Measurements from ENCODE around the gene SMAD6.

The SMAD6 gene

DNA sequence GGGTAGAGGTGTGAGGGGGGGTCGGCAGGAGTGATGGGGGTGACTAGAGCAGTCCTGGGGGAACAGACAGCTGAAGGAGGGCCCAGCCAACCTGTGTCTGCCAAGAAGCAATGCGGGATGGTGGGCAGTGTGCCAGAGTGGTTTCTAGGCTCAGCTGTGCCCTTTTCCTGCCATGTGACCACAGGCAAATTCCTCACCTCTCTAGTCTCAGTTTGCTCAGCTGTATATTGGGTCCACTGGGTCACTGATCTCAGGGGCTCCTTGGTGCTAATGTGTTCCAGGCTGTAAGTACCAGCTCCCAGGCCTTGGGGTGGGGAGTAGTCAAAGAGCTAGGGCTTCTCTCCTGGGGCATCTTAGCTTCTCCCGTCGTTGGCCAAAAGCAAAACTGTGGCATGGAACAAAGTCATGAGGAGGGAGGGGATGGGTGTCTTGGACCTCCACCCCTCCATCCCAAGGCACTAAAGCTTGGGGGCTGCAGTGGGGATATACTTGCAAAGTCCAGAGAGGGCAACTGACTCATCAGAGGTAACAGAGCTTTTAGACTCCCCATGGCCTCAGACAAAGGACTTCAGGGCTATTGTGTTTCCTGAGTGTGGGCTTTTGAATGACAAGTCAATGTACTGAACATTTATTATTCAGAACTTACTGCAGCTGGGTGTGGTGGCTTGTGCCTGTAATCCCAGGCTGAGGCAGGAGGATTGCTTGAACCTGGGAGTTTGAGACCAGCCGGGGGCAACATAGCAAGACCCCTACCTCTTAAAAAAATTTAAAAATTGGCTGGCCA, 20.9 kb downstream of the SMAD6 start:
- TF ChIP-seq ZFX (IDR thresholded peaks at IDR 0.05), result no peak
- TF ChIP-seq, protein P1, sequence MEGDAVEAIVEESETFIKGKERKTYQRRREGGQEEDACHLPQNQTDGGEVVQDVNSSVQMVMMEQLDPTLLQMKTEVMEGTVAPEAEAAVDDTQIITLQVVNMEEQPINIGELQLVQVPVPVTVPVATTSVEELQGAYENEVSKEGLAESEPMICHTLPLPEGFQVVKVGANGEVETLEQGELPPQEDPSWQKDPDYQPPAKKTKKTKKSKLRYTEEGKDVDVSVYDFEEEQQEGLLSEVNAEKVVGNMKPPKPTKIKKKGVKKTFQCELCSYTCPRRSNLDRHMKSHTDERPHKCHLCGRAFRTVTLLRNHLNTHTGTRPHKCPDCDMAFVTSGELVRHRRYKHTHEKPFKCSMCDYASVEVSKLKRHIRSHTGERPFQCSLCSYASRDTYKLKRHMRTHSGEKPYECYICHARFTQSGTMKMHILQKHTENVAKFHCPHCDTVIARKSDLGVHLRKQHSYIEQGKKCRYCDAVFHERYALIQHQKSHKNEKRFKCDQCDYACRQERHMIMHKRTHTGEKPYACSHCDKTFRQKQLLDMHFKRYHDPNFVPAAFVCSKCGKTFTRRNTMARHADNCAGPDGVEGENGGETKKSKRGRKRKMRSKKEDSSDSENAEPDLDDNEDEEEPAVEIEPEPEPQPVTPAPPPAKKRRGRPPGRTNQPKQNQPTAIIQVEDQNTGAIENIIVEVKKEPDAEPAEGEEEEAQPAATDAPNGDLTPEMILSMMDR (conservative IDR thresholded peaks at IDR 0.05), result no peak
- H3K27ac ChIP-seq, result no peak overlapping the region

DNA sequence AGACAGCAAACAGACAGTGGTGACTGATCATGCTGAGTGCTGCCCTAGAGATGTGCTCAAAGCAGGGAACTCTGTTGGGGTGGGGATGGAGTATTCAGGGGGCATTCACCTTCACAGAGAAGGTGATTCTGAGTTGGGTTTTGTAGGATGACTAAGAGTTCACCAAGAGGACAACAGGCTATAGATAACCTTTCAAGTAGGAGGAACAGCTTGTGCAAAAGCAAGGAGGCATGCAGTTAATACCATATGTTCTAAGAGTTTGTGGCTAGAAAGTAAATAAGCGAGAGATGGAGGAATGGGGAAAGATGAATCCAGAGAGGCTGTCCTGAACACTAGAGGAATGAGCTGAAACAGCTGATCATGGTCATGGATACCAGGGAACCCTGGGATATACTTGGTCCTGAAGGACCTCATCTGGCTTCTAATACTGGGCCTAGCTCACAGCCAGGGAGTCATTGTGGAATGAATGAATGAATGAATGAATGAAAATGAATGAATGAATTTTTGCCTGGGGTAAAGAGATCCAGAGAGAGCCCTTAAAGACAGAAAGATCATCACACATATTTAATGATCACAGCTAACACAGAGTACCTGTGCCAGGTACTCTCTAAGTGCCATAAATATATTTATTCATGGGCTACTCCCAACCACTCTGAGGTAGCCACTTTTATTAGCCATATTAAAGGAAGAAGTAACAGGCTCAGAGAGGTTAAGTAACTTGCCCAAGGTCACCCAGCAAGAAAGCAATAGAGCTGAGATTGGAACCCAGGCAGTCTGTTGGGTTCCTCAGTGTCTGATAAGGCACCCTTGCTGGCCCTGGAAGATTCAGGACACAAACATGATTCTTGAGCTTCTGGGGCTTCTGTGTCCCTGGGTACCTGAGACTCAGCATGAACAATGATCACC, 22.0 kb downstream of the SMAD6 start:
- no peak overlapping the region for H3K27ac ChIP-seq
- TF ChIP-seq, protein P1 (conservative IDR thresholded peaks at IDR 0.05), result no peak
- TF ChIP-seq ZFX (IDR thresholded peaks at IDR 0.05), result no peak

DNA sequence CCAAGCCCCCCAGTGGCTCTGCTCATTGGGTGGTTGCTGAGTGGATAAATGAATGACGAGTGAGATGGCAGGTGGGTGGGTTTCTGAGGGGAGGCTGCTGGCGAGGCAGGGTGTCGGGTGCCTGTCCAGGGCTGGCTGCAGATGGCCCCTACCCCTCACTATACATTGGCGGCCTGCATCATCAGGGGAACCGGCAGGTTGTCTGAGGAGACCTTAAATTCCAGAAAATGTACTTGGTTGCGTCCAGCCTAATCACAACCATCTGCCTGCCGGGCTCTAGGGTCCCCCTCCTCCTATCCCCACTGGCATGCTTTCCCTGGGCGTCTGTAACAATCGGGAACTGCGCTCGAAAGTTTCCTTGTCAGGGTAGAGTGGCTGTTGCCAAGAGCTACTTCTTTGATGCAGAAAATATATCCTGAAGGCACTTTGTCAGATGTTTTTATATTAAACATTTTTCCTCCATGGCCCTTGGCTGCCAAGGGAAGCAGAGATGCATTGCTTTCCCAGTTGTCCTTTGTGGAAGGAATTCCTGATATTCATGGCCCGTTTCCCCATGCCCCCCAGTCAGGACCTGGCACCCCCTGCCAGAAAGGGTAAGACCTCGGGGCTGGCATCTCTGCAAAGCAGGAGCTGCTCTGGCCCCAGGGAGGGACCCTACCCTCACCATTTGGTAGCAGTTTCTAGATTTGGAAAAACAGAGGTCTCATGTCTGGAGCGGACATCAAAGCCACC, 22.9 kb downstream of the SMAD6 start:
- H3K27ac ChIP-seq, result no peak overlapping the region
- TF ChIP-seq, protein P1 (conservative IDR thresholded peaks at IDR 0.05), result no peak
- no peak for TF ChIP-seq ZFX (IDR thresholded peaks at IDR 0.05)

DNA sequence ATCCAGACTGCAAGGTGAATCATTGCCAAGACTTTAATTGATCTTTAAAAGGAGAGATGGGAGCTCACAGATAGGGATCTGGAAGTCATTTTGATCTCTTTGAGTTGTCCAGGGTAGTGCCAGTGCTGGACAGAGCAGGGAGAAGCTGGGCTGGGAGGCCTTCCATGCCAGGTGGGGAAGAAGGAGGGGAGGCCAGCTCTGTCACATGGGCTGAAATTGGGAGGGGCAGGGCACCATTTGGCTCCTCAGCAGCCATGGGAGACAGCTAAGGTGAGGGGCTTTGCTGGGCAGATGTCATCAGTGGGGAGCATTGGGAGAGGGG, 23.4 kb downstream of the SMAD6 start:
- no peak overlapping the region for H3K27ac ChIP-seq
- TF ChIP-seq ZFX (IDR thresholded peaks at IDR 0.05), result no peak
- TF ChIP-seq, protein P1 (conservative IDR thresholded peaks at IDR 0.05), result no peak

DNA sequence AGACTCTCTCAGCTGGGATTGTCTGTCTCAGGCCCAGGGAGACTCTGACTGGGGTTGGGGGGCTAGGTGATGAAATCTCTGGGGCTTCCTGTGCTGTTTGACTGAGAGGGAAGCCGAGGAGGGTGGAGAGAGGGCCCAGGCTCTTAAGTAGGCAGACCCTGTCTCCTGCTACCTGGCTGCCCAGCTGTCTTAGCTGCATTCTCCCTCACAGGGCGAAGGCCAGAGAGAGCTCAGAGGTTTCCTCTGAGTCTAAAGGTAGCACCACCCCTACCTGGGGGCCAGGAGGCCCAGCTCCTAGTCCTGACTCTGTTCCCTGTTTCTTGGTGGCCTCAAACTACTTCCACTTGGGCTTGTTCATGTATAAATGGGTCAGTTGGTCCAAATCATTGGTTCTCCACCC, 24.4 kb downstream of the SMAD6 start:
- no peak for TF ChIP-seq ZFX (IDR thresholded peaks at IDR 0.05)
- TF ChIP-seq, protein P1 (conservative IDR thresholded peaks at IDR 0.05), result no peak
- H3K27ac ChIP-seq, result no peak overlapping the region

DNA sequence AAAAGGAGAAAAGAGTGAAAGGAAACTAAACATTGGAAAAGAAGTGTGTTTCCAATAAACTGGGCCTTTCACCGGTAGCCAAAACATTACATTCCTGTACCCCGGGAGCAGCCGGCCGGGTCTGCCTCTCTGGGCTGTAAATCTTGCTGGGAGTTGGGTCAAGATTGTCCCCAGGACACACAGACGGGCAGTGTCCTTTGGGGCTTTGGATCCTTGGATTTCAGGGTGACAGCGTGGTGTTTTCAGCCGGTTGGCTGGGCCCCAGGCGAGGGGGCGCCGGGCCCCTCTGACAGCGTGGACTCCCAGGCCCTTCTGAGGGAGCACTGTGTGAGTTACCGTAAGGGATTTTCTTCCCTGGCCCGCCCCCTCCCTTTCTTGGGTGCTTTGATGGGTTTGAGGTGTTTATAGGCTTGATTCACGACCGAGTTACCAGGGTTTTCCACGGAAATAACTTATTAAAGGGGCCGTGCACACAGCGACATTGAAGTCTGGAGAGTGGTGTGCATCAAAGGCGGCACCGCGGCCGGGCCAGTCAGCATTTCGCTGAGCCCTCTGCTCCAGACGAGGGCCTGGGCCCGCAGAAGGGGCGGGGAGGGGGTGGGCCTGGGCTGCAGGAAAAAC, 27.4 kb downstream of the SMAD6 start:
- TF ChIP-seq, protein P1 (conservative IDR thresholded peaks at IDR 0.05), result no peak
- no peak for TF ChIP-seq ZFX (IDR thresholded peaks at IDR 0.05)
- no peak overlapping the region for H3K27ac ChIP-seq
